Mammary microvascular endothelial cell (primary cell): Measurements from ENCODE around the gene PRRT4. TPM values are rescaled to one million over a fixed set of nuclear protein-coding genes. Genes with fewer than 3 reads are reported as not detected.

Experiments used
- total RNA-seq: library from RNA; depleted of rRNA; stranded (reverse); fragments of >200 nt; gene quantifications from 2 replicates; pipeline ENCODE4 v1.2.3, GENCODE V29; 2015

The PRRT4 gene
- total RNA-seq, result not detected in 2 replicates

DNA sequence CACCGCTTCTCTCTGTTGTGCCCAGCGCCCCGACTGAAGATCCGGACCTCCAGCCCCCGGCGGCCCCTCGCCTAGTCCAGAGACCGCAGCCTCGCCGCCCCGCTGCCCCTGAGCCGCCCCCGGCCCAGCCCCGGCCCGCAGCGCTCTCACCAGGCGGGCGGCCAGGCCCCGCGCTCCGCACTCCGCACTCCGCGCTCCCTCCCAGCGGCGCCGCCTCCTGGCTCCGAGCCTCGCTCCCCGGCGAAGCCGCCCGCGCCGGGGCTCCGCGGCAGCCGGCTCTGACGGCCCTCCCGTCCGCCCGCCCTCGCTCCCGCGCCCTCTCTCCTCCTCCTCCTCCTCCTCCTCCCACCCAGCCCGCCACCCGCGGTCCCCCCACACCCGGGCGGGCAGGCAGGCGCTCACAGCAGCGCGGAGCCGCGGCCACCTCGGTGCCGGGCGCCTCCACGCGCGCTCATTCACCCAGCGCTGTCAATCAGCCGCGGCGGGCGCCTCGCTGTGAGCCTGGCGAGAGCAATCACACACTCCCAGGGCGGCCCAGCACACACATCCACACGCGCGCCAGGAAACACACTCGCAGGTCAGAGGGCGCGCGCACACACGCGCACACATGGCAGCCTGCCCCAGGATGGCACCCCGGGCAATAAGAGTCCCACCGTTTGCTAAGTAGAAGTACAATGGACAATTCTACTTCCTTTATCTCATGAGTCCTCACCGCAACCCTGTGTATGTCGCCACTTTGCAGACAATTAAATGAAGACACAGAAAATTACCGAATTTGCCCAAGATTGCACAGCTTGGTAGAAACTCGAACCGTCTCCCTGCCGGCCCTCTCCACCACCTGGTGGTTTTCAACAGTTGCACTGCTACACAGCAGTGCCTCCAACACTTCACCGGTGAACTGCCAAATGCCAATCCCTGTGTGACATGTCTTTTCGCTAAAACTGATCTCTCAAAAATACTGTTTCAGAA, at the start of gene PRRT4:
Gene PRRT4 (minus strand): TSS at position 280 of the 969 bp plus-strand sequence.

DNA sequence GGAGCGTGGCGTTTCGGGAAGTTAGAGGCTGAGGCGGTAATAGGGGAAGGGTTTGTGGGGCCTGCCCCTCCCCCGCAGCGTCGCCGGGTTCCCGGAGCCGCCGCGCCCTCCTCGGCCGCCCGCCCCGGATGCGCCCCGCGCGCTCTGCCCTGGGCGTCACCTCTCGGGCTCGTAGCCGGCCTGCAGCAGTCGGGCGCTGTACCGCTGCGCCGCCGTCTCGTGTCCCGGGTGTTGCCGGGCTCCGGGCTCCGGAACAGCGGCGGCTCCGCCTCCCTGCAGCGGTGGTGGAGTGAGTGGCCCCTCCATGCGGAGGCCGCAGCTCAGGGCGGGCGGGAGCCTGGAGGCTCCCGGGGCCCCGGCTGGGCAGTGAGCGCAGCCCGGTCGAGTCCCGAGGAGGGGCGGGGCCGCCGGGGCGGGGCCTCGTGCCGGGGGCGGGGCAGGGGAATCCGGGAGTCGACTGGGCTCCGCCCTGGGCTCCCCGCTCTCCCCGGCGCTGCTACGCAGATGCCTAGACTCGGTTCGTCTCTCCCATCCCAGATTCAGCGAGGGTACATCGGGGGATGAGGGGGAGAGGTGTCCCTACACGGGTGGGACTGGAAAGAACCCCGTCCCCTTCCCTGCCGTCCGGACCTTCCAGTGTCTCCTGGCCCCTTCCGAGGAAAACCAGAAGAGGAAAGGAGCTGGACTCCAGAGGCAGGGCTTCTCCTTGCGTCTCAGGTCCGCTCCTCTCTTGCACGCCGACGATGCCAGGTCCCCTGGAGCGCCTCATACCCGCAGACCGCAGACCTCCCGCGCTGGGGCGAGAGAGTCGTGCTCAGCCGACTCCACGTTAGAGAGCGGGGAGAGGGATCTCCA, 48.3 kb upstream of the PRRT4 start, which contains the start of gene IMPDH1:
Gene IMPDH1 (minus strand): TSS at position 387 of the 855 bp plus-strand sequence. CDS start 81 bp downstream, at position 306.

DNA sequence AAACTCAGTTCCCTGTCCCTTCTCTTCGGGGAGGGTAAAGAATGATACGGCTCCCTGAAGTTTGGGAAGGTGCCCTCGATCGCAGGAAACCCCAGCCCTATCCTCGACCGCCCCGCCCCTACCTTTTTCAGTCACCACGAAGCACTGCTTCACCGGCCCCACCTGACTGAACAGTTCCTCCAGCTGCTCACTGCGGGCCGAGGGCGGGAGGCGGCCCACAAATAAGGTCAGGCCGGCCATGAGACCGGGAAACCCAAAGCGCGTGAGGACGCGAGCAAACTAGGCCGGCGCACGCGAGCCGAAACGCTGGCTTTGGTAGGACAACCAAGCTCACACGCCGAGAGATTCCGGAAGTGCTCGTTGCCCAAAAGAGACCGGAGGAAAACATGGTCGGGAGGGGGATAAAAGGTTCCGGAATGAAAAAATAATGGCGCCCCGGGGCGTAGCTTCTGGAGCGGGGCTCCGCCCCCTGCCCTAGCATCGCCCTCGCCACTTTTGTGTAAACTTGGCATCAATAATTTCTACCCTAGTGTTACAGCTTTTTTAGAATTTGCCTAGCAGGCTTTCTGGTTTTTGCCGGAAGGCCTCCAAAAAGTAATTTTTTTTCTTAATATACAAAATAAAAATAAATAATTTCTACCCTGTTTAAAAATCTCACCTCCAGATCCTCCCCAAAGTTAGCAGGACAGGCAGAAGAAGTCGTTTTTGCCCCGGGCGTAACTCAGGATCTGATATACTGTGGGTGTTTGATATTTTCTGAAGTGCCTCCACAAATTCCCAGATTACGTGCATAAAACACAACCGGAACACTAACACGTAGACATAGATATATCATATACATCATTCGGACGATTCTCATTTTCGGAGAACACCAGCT, 17.7 kb downstream of the PRRT4 start, which contains the start of gene RBM28:
Gene RBM28 (minus strand): TSS at position 355 of the 877 bp plus-strand sequence. CDS start 115 bp downstream, at position 240.

Other genes starting within 250 kb of the PRRT4 start
- not detected in 2 replicates for gene LEP, start 120.4 kb downstream of the PRRT4 start, total RNA-seq
- 20.9 and 27.8 TPM in 2 replicates for gene RBM28, start 17.8 kb downstream of the PRRT4 start, total RNA-seq
- gene IMPDH1, start 48.3 kb upstream of the PRRT4 start, total RNA-seq, result 110 and 121 TPM in 2 replicates
- gene HILPDA, start 94.2 kb upstream of the PRRT4 start, total RNA-seq, result 8.7 and 15.1 TPM in 2 replicates
- gene METTL2B, start 115.1 kb upstream of the PRRT4 start, total RNA-seq, result 26.9 and 32.6 TPM in 2 replicates